GM20000 (cell line): Measurements from ENCODE around the gene SLK.

Experiments
- DNase-seq: peaks from one replicate; pipeline ENCODE4 v3.0.0; 2012; ENCODE audit warnings: low spot score
- CTCF ChIP-seq: IDR thresholded peaks from 2 replicates; pipeline ENCODE4 v1.5.1; 2012; ENCODE audit warnings: mild to moderate bottlenecking, control low read depth; ENCODE audit errors: extremely low read depth, missing control alignments

Gene SLK

GRCh38 chr10:104005172-104005863 is 38.4 kb downstream of the SLK start:
- no peak for TF ChIP-seq CTCF
- DNase-seq, result no peak

GRCh38 chr10:104011904-104012303 is 45.0 kb downstream of the SLK start:
- no peak for DNase-seq
- no peak for TF ChIP-seq CTCF

- no peak for TF ChIP-seq CTCF
- no peak for DNase-seq
These were observed 46.5 kb downstream of the SLK start for GRCh38 chr10:104013489-104013888.

- TF ChIP-seq CTCF, result no peak
- no peak for DNase-seq
These were observed 47.2 kb downstream of the SLK start for GRCh38 chr10:104014176-104014575.

GRCh38 chr10:104016661-104017060 is 49.7 kb downstream of the SLK start:
- TF ChIP-seq CTCF, result no peak
- DNase-seq, result no peak

GRCh38 chr10:104018471-104018870 is 51.5 kb downstream of the SLK start:
- no peak for TF ChIP-seq CTCF
- no peak for DNase-seq

GRCh38 chr10:104020020-104020419 is 53.1 kb downstream of the SLK start:
- TF ChIP-seq CTCF, result no peak
- no peak for DNase-seq
